Measurements from ENCODE around the gene MEX3A. TPM values are rescaled to one million over a fixed set of nuclear protein-coding genes. Genes with fewer than 3 reads are reported as not detected.

The MEX3A gene
- total and polyA plus RNA-seq, 2 donors (not counting 3 experiments of a cell fraction or from before 2014, with no cell fraction given): 20.2 to 23.6 TPM

GRCh38 chr1:156086256-156086662, 4.0 kb upstream of the MEX3A start:
- TF ChIP-seq POLR2AphosphoS5 (IDR thresholded peaks at IDR 0.05; ENCODE audit: insufficient read depth, low read depth, low read length) (peak; percentile 21), JUN (IDR thresholded peaks at IDR 0.05; ENCODE audit: borderline replicate concordance, insufficient read depth, insufficient read length, low read depth) (peak; percentile 45), MAX (IDR thresholded peaks at IDR 0.05; ENCODE audit: insufficient read depth, insufficient read length) (no peak), GATA2 (IDR thresholded peaks at IDR 0.05; ENCODE audit: insufficient read depth, insufficient read length, low read depth, low read length) (no peak), CTCF (IDR thresholded peaks at IDR 0.05; ENCODE audit: extremely low read depth in 1 of 2, insufficient read depth in 1 of 2, low read depth in 1 of 2, low read length in 2 of 2) (no peak)
- no peaks in the 10 kb centered on the region for H3K36me3 ChIP-seq (ENCODE audit: control insufficient read depth in 2 of 2, extremely low read depth in 1 of 2, insufficient read depth in 2 of 2, low read length in 2 of 2)
- H3K9me1 ChIP-seq (replicated peaks; ENCODE audit: control insufficient read depth, extremely low read depth, insufficient read depth, low read length): no peaks in the 10 kb centered on the region
- no peaks in the 10 kb centered on the region for H4K20me1 ChIP-seq (replicated peaks; ENCODE audit: control insufficient read depth, extremely low read depth, insufficient read depth, low read length)
- no peak overlapping the region for H2AFZ ChIP-seq (ENCODE audit: low read depth, low read length)
- BruUV-seq (replicated peaks): no TSS peak
- FAIRE-seq (peak; percentile 88), DNase-seq (ENCODE audit: low read depth, low spot score) (peak; percentile 87)
- H3K4me1 ChIP-seq (ENCODE audit: control insufficient read depth, extremely low read depth, insufficient read depth, low read length): peaks cover 15% of the 10 kb centered on the region
- dilution Hi-C loops (cut with MboI; ENCODE audit: extremely low pct_ligation_motif_present, low sequenced_read_pairs): no loop called here
- no peak overlapping the region for H3K4me3 ChIP-seq (replicated peaks in 1 of 3; ENCODE audit: insufficient read depth in 1 of 3, low read depth in 1 of 3, low read length in 3 of 3)
- no peaks in the 10 kb centered on the region for H3K9me3 ChIP-seq (replicated peaks; ENCODE audit: control insufficient read depth, insufficient read depth, low read length)
- ChIA-PET POLR2A (interaction anchor here (0.6 kb wide), 1 partner anchor 125 kb away, joined by 6 read pairs; no protein-coding TSS in a partner anchor), CTCF (interaction anchor here (0.8 to 21.0 kb wide), 3 partner anchors 11 to 139 kb away, joined by 3 to 627 read pairs (median 4); no protein-coding TSS in a partner anchor)
- intact Hi-C loops (cut with micrococcal nuclease): loop anchor here (10.0 kb wide), 1 partner anchor 249 kb away; the partner anchor contains the start of genes CCT3 and TSACC
- no peak overlapping the region for H3K4me2 ChIP-seq (ENCODE audit: insufficient read depth, low read length)
- no peak overlapping the region for H3K9ac ChIP-seq (replicated peaks; ENCODE audit: extremely low read depth, insufficient read depth, low read length)
- peaks cover 5% of the 10 kb centered on the region for H3K79me2 ChIP-seq (ENCODE audit: control insufficient read depth, insufficient read depth, low read length)
- peak overlapping the region; percentile 63 for H3K27ac ChIP-seq (ENCODE audit: insufficient read depth, low read depth, low read length)
- H3K27me3 ChIP-seq (ENCODE audit: control insufficient read depth in 2 of 2, insufficient read depth in 2 of 2, low read length in 2 of 2): no peaks in the 10 kb centered on the region

Measured in endothelial cell of umbilical vein (primary cell).